GM20000 (cell line): ENCODE data around the gene MRPL30.
"Not testable (repeated sequence)": the region's sequence is repeated elsewhere in the genome, so short reads cannot be mapped to it uniquely, and the experiment has no call there.

Experiments used
- DNase-seq: peaks from one replicate; pipeline ENCODE4 v3.0.0; 2012; ENCODE audit warnings: low spot score
- CTCF ChIP-seq: IDR thresholded peaks from 2 replicates; pipeline ENCODE4 v1.5.1; 2012; ENCODE audit warnings: mild to moderate bottlenecking, control low read depth; ENCODE audit errors: extremely low read depth, missing control alignments

MRPL30 gene

DNA sequence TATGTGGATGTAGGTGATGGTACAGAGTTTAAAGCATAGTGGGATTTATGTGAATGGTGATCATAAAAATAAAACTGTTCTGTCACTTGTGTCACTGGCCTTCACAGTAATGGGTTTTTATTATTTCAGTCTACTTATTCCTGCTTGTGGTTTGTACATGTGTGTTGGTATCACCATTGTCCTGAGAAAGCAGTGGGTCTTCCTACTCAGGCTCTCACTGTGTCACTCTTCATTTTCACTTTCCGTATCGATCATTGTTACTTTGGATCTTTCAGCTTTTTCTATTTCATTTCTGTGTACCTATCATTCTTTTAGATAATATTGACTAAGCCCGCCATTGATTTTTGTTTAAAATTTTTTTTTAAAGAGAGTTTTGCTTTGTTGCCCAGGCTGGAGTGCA is 7.4 kb downstream of the MRPL30 start:
- TF ChIP-seq CTCF = no peak

DNA sequence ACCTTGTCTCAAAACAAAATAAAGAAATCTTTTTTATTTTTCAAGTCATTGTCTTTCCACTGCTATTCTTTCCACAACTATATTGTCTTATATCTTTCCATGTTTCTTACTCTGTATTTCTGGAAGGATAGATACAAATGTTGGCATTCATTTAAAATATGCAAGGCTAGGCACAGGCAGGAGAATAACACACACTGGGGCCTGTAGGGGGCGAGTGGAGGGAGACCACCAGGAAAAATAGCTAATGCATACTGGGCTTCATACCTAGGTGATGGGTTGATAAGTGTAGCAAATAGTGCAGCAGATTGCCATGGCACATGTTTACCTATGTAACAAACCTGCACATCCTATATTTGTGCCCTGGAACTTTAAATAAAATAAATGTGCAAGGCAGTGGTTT is 9.6 kb downstream of the MRPL30 start:
- DNase-seq = no peak
- TF ChIP-seq CTCF = no peak

More for the DNA sequence above, 7.4 kb downstream of the MRPL30 start:
- DNase-seq = no peak

GRCh38 chr2:99192364-99192763 is 11.4 kb downstream of the MRPL30 start:
- DNase-seq = not testable (repeated sequence)

GRCh38 chr2:99198103-99198841 is 17.3 kb downstream of the MRPL30 start:
- no peak for TF ChIP-seq CTCF
- DNase-seq = no peak

DNA sequence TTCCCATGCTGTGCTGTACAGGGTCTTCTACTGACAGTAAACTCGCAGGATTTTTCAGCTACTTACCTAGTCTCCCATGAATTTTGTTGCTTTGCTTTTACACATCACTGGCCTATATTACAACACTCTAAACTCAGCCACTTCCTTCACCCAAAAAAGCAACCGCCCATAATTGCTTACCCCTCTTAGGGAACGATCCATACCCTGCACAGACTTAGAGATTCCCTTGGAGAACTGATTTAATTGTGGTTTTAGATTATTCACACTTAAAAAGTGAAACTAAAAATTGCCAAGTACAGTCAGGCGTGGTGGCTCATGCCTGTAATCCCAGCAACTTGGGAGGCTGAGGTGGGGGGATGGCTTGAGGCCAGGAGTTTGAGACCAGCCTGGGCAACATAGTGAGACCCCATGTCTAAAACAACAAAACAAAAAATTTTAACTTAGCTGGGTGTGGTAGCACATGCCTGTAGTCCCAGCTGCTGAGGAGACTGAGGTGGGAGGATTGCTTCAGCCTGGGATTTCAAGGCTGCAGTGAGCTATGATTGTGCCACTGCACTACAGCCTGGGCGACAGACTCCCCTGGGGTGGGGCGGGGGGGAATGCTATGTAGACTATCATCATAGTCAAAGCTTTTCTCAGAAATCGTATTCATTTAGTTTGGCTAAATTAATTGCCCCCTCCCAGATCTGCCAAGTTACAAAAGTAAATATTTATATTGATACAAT is 19.3 kb downstream of the MRPL30 start:
- no peak for TF ChIP-seq CTCF
- DNase-seq = no peak

DNA sequence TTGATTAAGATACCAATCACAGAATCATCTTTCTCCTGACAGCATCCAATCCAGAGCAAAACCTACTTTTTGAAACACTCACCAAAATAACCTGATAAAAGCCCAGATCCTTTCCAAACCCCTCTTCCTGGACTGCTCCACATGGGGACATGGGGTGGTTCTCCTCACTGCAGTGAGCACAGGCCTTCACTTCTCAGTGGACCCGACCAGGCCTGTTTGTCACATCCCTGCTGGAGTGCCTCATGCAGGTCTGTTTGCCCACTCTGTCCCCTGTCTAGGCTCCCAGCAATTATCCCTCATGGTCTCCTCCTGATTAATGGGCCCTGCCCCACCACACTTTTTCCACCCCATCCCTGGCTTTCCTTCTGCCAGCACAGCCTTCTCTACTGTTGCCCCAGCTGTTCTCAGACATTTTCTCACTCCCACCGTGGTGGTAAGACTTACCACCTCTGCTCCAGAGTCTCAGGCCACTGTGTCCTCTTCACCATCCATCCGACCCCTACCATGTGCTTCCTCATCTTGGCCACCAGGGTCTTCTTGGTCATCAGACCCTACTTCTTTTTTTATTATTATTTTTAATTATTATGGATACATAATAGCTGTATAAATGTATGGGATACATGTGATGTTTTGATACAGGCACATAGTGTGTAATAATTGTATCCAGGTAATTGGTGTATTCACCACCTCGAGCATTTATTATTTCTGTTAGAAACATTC is 21.1 kb downstream of the MRPL30 start:
- no peak for DNase-seq
- TF ChIP-seq CTCF = no peak

- DNase-seq = no peak
Measured at GRCh38 chr2:99205491-99205890, 24.5 kb downstream of the MRPL30 start.

More at GRCh38 chr2:99205491-99205890, 24.5 kb downstream of the MRPL30 start:
- no peak for TF ChIP-seq CTCF
